ENCODE measurements around the gene INPP5K. TPM values are rescaled to one million over a fixed set of nuclear protein-coding genes. Genes with fewer than 3 reads are reported as not detected.

The INPP5K gene
- polyA plus RNA-seq, 1 donor from 2014 or later: 35.8 TPM

GRCh38 chr17:1481736-1482135 lies 34.7 kb downstream of the INPP5K start:
- no peaks in the 10 kb centered on the region for H3F3A ChIP-seq (ENCODE audit: insufficient read depth, low read length, poor library complexity, severe bottlenecking)
- H4K20me1 ChIP-seq (ENCODE audit: insufficient read depth): no peaks in the 10 kb centered on the region
- H3K79me2 ChIP-seq (replicated peaks; ENCODE audit: insufficient read depth, low read length): no peaks in the 10 kb centered on the region
- H2AFZ ChIP-seq (ENCODE audit: low read depth, low read length): no peak overlapping the region
- no peak overlapping the region for H3K4me3 ChIP-seq (ENCODE audit: low read length)
- H3K4me2 ChIP-seq (ENCODE audit: low read length): no peak overlapping the region
- H3K9me2 ChIP-seq (ENCODE audit: insufficient read depth, low read length): no peaks in the 10 kb centered on the region
- no peaks in the 10 kb centered on the region for H3K9me3 ChIP-seq (ENCODE audit: low read length)
- peaks cover 5% of the 10 kb centered on the region for H3K27me3 ChIP-seq (ENCODE audit: insufficient read depth, low read depth, low read length)
- TF ChIP-seq EZH2 (IDR thresholded peaks at IDR 0.05; ENCODE audit: borderline replicate concordance, insufficient read depth, low read length, poor library complexity, severe bottlenecking): no peak
- TF ChIP-seq CTCF (IDR thresholded peaks at IDR 0.05; ENCODE audit: poor library complexity, severe bottlenecking): no peak
- TF ChIP-seq POLR2AphosphoS5 (IDR thresholded peaks at IDR 0.05): no peak
- no peak for TF ChIP-seq REST (IDR thresholded peaks at IDR 0.05; ENCODE audit: borderline replicate concordance)
- TF ChIP-seq RAD21 (conservative IDR thresholded peaks at IDR 0.05): no peak
- TF ChIP-seq SMC3 (conservative IDR thresholded peaks at IDR 0.05; ENCODE audit: poor library complexity): no peak
- TF ChIP-seq EP300 (conservative IDR thresholded peaks at IDR 0.05; ENCODE audit: poor library complexity, severe bottlenecking): no peak
- no peak for TF ChIP-seq MXI1 (conservative IDR thresholded peaks at IDR 0.05; ENCODE audit: poor library complexity, severe bottlenecking)
- TF ChIP-seq TAF1 (IDR thresholded peaks at IDR 0.05; ENCODE audit: low read depth): no peak
- no peaks in the 10 kb centered on the region for H3K36me3 ChIP-seq (ENCODE audit: insufficient read depth, low read length)
- H3K9ac ChIP-seq (ENCODE audit: low read length): no peak overlapping the region
- no peak overlapping the region for H3K27ac ChIP-seq (ENCODE audit: low read length)

GRCh38 chr17:1480747-1481465 lies 35.5 kb downstream of the INPP5K start:
- TF ChIP-seq POLR2AphosphoS5 (IDR thresholded peaks at IDR 0.05) (no peak), CTCF (IDR thresholded peaks at IDR 0.05; ENCODE audit: poor library complexity, severe bottlenecking) (no peak), EZH2 (IDR thresholded peaks at IDR 0.05; ENCODE audit: borderline replicate concordance, insufficient read depth, low read length, poor library complexity, severe bottlenecking) (no peak), TAF1 (IDR thresholded peaks at IDR 0.05; ENCODE audit: low read depth) (no peak), RAD21 (conservative IDR thresholded peaks at IDR 0.05) (no peak), MXI1 (conservative IDR thresholded peaks at IDR 0.05; ENCODE audit: poor library complexity, severe bottlenecking) (no peak), REST (IDR thresholded peaks at IDR 0.05; ENCODE audit: borderline replicate concordance) (no peak), EP300 (conservative IDR thresholded peaks at IDR 0.05; ENCODE audit: poor library complexity, severe bottlenecking) (no peak), SMC3 (conservative IDR thresholded peaks at IDR 0.05; ENCODE audit: poor library complexity) (no peak)
- Histone ChIP-seq H3K27me3 (ENCODE audit: insufficient read depth, low read depth, low read length) (peaks cover 5% of the 10 kb centered on the region), H3K27ac (ENCODE audit: low read length) (no peak overlapping the region), H2AFZ (ENCODE audit: low read depth, low read length) (no peak overlapping the region), H3K9me3 (ENCODE audit: low read length) (no peaks in the 10 kb centered on the region), H3K4me2 (ENCODE audit: low read length) (no peak overlapping the region), H3K4me3 (ENCODE audit: low read length) (no peak overlapping the region), H3K36me3 (ENCODE audit: insufficient read depth, low read length) (no peaks in the 10 kb centered on the region), H3K79me2 (replicated peaks; ENCODE audit: insufficient read depth, low read length) (no peaks in the 10 kb centered on the region), H3F3A (ENCODE audit: insufficient read depth, low read length, poor library complexity, severe bottlenecking) (no peaks in the 10 kb centered on the region), H3K9me2 (ENCODE audit: insufficient read depth, low read length) (no peaks in the 10 kb centered on the region), H4K20me1 (ENCODE audit: insufficient read depth) (no peaks in the 10 kb centered on the region), H3K9ac (ENCODE audit: low read length) (no peak overlapping the region)

All from neural cell (in vitro differentiated cells).